SH-SY5Y (cell line): ENCODE results near the gene RGS19.

Source experiments
- GATA2 ChIP-seq: IDR thresholded peaks from 2 replicates; pipeline ENCODE4 v1.6.1; 2011; ENCODE audit warnings: mild to moderate bottlenecking, low read depth, low read length
- GATA3 ChIP-seq: IDR thresholded peaks from 2 replicates; pipeline ENCODE4 v1.6.1; 2011; ENCODE audit warnings: low read depth, mild to moderate bottlenecking, low read length, moderate library complexity

DNA sequence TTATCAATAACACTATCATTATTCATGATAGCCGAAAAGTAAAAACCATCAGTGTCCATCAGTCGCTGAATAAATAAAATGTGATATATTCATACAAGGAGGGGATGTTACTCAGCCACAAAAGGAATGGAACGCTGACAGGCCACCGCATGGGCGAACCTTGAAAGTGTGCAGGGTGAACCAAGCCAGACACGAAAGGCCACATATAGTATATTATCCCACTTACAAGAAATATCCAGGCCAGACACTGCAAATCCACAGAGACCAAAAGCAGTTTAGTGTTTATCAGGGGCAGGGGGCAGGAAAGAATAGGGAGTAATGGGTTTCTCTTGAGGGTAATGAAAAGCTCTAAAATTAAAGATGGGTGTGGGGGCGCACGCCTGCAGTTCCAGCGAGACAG is 35.5 kb downstream of the RGS19 start:
- TF ChIP-seq GATA2, result no peak
- no peak for TF ChIP-seq GATA3
